SK-MEL-5 (cell line): ENCODE measurements around the gene PUS1. TPM values are rescaled to one million over a fixed set of nuclear protein-coding genes. Genes with fewer than 3 reads are reported as not detected.
"Not testable (repeated sequence)": the region's sequence is repeated elsewhere in the genome, so short reads cannot be mapped to it uniquely, and the experiment has no call there.

Source experiments
- DNase-seq: peaks from one replicate; pipeline ENCODE4 v3.0.0-alpha.2; 2016; ENCODE audit warnings: low read depth, low spot score
- in situ Hi-C: cut with HindIII; loops from 2 replicates; pipeline ENCODE4 v1.10.0; 2016; ENCODE audit warnings: low sequenced_read_pairs, high pct_unique_total_duplicates, low pct_unique_long_range_greater_than_20kb
- total RNA-seq: library from RNA; depleted of rRNA; stranded (reverse); fragments of >200 nt; shearing (Covaris generic); gene quantifications from 2 replicates; pipeline ENCODE4 v1.2.3, GENCODE V29; 2014

Gene PUS1
- total RNA-seq, 1 experiment from 2014 or later = 27.8 TPM

- in situ Hi-C loops = no loop called here
Measured at GRCh38 chr12:131979606-131980005, 50.5 kb downstream of the PUS1 start.

GRCh38 chr12:131980263-131980662 lies 51.2 kb downstream of the PUS1 start:
- in situ Hi-C loops = no loop called here
- peak; percentile 37 for DNase-seq

More at GRCh38 chr12:131979606-131980005, 50.5 kb downstream of the PUS1 start:
- DNase-seq = no peak

- in situ Hi-C loops = no loop called here
- DNase-seq = no peak
Measured at GRCh38 chr12:131981388-131981787, 52.3 kb downstream of the PUS1 start.

- DNase-seq = no peak
- in situ Hi-C loops = no loop called here
Measured at GRCh38 chr12:131982041-131982440, 53.0 kb downstream of the PUS1 start.

- in situ Hi-C loops = no loop called here
- DNase-seq = no peak
Measured at GRCh38 chr12:131983026-131983425, 54.0 kb downstream of the PUS1 start.

GRCh38 chr12:131983554-131983953 lies 54.5 kb downstream of the PUS1 start:
- no peak for DNase-seq
- in situ Hi-C loops = no loop called here

GRCh38 chr12:131984334-131984733 lies 55.3 kb downstream of the PUS1 start:
- no peak for DNase-seq
- in situ Hi-C loops = no loop called here

GRCh38 chr12:131985510-131985875 lies 56.4 kb downstream of the PUS1 start:
- DNase-seq = not testable (repeated sequence)

GRCh38 chr12:131986361-131986760 lies 57.3 kb downstream of the PUS1 start:
- in situ Hi-C loops = no loop called here
- DNase-seq = no peak

More at GRCh38 chr12:131985510-131985875, 56.4 kb downstream of the PUS1 start:
- in situ Hi-C loops = not testable (repeated sequence)

GRCh38 chr12:131986910-131987309 lies 57.8 kb downstream of the PUS1 start:
- in situ Hi-C loops = no loop called here

GRCh38 chr12:131987552-131987951 lies 58.5 kb downstream of the PUS1 start:
- no peak for DNase-seq
- in situ Hi-C loops = no loop called here

More at GRCh38 chr12:131986910-131987309, 57.8 kb downstream of the PUS1 start:
- DNase-seq = no peak

- no peak for DNase-seq
- in situ Hi-C loops = no loop called here
Measured at GRCh38 chr12:131988054-131988796, 59.1 kb downstream of the PUS1 start.

GRCh38 chr12:131989021-131989420 lies 59.9 kb downstream of the PUS1 start:
- in situ Hi-C loops = no loop called here
- no peak for DNase-seq

- in situ Hi-C loops = no loop called here
- no peak for DNase-seq
Measured at GRCh38 chr12:131990066-131990979, 61.2 kb downstream of the PUS1 start.

- DNase-seq = no peak
- in situ Hi-C loops = no loop called here
Measured at GRCh38 chr12:131990980-131991305, 61.9 kb downstream of the PUS1 start.

- no peak for DNase-seq
- in situ Hi-C loops = no loop called here
Measured at GRCh38 chr12:131991816-131992430, 62.8 kb downstream of the PUS1 start.

GRCh38 chr12:131994589-131994988 lies 65.5 kb downstream of the PUS1 start:
- in situ Hi-C loops = no loop called here

More at GRCh38 chr12:131994589-131994988, 65.5 kb downstream of the PUS1 start:
- DNase-seq = no peak
